Cerebellar cortex (tissue), 1 donor: ENCODE measurements around the gene FTCD.
"Not testable (repeated sequence)": the region's sequence is repeated elsewhere in the genome, so short reads cannot be mapped to it uniquely, and the experiment has no call there.

Source experiments
- DNase-seq: peaks from one replicate; pipeline ENCODE4 v3.0.0-alpha.2; 2015; ENCODE audit warnings: low spot score

The FTCD gene

DNA sequence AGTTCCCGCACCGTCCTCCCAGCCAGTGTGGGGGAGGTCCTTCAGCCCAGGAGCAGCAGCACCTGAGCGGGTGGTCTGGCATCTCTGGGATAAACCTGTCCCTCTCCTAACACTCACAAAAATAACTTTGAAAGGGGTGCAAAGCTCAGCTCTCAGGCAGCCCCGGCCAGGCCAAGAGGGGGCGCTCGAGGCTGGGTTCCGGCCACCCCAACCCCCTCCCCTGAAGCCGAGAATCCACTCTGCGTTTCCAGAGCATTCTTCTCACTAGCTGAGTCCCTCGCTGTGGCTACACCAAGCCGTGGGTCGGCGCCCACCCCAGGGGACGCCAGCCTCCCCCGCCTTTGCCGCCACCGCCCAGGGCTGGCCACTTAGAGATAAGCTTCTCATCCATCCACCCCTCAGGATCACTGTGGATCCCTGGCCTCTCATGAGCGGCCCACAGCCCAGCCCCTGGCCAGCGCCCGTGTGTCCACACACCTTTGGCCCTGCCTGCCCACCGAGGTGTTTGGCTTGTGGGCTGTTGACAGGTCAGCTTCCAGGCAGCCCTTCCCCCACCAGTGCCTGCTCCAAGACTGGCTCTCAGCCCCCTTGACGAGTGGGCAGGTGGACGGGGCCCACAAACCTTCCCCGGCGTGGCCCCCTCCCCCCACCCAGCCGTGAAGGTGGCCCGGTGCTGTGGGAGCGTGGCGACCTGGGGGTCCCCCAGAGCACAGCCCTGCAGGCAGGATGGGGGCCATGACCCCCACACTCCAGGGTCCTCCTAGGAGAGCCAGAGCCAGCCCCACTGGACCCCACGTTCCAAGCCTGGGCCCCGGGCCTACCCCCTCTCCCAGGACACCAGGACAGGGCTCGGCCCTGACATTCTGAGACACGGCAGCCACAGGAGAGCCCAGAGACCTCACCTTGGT is 1.9 kb downstream of the FTCD start:
- DNase-seq: peak; percentile 39

DNA sequence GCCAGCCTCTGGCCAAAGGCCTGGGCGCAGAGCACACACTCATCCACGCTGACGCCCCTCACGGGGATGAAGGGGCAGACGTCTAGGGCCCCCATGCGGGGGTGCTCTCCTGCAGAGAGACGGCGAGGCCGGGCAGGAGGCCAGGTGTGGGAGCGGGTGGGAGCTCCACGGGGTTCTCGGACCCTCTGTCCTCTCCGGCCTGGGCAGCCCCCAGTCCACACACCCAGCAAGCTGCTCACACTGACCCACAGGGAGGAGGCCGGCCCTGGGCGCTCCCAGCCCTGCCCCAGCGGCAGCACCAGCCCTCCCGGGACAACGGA is 2.5 kb downstream of the FTCD start:
- DNase-seq: no peak

DNA sequence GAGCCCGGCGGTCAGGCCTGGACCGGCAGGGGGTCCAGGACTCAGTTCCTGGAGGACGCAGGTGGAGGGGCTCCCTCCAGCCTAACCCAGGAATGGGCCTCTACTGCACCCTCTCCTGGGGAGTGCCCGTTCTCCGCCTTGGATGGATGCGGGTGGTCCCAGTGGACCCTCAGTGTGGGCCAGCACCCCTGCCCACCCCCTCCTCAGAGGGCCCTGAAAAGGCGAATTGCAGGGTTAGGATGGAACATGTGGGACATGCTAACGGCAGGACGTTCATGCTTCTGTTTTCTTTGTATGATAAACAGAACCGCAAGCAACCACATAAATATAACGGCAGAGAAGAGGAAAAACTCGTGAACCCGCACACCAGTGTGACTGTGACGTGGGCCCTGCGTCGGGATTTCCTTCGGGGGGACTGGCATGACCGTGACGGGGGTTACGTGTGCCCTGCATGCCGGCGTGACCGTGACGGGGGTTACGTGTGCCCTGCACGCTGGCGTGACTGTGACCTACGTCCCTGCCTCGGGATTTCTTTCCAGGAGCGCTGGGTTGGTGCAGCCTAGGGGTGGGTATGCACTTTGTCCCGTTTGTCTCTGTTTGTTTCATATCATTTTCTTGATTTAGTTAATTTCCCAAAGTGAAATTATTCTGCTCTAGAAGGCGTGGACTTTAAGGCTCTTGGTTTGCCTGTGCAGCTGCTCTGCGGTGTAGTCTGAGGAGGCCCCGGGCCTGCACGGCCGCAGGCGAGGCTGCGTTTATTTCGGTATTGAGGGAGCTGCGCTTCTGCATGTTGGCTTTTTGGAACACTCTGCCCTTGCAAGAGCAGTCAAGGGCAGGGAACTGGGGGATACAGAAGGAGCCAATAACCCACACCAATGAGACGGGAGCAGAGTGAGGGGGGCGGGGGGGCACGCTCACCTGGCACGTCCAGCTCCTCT is 3.1 kb downstream of the FTCD start:
- no peak for DNase-seq

DNA sequence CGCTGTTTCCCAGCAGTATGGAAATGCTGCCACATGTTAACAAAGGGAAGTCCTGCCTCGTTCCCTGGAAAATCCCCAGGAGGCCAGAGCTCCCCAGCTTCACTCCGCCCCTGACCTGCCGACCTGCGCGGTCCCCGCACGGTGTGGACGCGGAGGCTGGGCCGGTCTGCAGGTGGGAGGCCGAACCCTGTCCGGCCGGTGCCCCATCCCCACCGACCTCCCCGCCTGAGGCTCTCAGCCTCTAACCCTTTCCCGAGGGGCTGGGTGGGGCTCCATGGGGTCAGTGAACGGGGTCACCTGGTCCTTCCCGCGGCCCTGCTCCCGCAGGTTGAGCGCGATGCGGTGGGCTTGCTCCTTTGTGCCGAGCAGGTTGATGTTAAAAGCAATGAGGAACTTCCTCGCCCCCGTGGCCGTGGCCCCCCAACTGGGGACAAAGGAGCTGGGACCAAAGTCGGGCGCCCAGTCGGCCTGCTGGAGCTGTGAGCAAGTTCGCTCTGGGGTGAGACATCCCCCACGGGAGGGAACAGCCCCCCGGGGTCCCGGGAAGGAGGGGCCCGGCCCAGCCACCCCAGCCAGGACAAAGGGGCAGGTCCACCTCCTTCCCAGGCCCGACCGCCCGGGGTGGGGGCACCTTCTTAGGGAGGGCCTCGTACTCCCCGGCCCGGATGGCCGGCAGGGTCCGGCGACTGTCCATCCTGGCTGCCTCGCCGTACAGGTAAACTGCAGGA is 4.0 kb downstream of the FTCD start:
- no peak for DNase-seq

DNA sequence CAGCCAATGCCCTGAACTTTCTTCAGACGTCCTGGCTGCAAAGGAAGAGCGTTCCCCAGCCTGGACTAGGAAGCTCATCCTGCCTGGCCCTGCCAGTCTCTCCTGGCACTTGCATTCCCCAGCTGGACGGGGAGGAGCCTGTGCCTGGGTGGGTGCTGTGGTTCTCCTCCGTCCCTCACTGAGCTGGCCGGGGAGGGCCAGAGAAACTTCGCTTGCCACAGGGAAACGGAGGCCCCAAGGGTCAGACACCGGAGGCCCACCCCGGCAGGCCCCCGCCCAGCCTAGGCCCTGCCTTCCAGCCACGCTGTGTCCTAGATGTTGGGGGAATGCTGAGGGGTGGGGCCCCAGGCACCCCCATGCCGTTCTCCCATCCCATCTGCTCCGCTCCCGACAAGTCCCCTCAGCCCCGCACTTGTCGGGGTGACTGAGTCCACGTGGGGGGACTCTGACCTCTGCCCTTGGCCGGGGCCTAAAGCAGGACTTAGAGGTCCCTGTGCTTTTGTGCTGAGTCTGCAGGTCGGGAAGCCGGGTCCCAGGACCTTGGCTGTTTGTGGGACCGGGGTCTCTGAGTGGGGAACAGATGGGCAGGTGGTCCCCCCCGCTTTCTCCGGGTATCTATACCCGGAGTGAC is 4.8 kb downstream of the FTCD start:
- DNase-seq: no peak

DNA sequence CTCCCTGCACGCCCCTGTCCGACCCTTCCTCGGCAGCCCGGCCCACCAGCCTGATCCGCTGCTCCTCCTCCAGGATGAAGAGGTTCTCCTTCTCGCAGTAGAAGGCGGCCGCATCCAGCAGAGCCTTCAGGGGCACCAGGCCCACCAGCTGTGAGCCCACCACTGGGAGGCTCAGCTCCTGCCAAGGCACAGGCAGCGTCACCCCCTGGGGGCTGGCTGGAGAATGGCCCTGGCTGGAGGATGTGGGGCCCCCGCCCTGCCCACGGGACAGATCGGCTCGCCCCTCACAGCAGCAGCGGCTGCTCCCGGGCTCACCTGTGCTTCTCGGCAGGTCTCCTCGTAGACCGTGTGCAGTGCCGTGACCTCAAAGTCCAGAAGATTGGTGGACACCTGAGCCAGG is 5.3 kb downstream of the FTCD start:
- DNase-seq: no peak

DNA sequence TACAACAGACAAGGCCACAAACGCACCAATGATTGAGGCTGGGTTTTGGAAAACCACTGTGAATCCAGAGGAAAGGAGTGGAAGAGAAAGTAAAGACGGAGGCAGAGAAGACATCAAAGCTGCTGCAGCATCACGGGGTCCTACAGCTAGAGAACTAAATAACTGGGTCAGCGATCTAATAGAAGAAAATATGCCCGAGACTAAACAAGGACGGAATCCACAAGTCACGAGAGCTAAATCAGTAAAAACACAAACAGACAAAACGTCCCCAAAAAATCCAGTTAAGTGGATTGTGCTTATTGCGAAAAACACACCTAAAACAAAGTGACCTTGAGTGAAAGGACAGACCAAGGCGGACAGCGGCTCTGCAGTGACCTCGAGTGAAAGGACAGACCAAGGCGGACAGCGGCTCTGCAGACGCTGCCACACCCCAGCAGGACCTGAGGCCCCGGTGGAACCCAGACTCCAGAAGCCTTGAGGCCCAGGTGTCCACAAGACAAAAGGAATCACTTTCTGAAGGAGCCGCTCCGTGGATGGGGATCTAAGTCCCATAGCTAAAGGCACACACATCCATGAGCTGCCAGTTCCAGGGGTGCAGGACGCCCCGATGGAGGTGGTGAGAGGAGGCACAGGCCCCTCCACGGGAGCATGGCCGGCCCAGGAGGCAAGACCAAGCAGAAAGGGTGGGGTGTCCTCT is 6.0 kb downstream of the FTCD start:
- DNase-seq: no peak

DNA sequence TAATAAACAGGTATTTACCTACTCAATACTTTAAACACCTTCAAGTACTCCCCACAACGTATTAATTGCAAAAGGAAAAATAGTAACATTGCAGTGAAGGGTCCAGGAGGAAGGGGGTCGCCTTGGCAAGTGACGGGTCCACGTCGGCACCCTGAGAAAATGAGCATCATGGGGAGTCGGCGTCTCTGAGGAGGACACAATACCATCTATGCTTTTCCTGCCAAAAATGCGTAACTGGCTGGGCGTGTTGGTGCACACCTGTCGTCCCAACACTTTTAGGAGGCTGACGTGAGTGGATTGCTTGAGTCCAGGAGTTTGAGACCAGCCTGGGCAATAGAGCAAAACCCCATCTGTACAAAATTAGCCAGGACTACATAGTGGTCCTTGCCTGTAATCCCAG is 7.3 kb downstream of the FTCD start:
- no peak for DNase-seq

DNA sequence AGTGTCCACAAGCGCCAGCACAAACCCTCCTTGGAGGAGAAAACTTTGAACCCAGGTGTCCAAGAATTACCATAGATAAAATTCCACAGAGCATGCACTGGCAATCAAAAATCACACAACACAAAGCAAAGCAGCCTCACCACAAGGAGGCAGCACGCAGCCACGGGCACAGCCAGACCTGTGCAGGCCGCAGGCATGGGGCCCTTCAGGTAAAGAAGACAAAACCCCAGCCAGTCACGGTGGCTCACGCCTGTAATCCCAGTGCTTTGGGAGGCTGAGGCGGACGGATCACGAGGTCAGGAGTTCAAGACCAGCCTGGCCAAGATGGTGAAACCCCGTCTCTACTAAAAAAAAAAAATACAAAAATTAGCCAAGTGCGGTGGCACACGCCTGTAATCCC is 8.0 kb downstream of the FTCD start:
- DNase-seq: peak; percentile 53

DNA sequence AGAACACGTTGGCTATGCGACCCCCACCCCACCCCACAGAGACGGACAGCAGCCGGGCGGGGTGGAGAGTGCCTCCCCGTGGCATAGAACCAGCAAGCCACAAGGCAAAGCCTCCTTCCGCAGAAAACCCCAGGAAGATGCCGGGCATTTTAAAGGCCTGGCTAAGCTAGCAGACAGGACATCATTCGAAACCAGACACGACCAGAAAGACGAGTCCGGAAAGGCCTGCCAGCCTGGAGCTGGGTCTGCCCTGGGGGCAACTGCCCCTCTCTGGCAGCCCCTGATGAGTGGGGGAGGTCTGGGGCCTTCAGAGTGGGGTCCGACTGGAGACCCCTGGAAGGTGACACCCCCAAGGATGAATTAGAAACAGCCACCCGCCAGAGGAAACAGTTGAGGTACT is 8.5 kb downstream of the FTCD start:
- no peak for DNase-seq

DNA sequence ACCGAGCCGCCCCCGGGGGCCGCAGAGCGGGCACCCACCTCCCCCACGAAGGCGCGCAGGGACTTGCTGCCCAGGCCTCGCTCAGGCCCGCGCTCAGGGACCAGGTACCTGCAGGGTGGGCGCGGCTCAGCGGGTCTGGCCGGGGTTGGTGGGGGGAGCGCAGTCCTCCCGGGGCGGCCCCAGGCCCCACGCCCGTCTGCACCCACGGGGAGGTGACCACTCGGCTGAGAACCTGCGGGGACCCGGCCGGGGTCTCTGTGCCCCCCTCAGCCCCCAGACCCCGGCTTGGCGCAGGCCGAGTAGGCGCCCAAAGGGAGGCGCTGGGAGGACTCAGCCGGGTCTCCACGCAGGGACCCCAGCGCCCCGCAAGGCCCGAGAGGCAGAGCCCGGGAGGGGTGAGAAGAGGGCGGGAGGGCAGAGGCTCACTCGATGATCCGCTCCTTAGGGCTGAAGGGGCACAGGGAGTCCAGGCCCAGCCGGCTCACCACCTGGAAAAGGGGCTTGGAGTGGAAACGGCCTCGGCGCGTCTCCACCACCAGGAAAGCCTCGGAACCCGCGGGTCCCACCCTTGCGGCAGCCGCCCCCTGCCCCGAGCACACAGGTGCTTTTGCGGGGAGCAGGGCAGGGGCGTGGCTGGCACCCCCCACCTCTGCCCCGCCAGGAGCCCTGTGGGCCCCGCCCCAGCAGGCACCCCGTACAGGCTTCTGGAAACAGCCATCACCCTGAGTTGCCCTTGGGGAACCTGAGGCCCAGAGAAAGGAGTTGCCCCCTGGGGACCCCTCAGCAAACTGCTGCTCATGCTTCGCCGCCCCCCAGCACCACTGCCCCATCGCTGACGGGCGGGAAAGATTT is 9.3 kb downstream of the FTCD start:
- no peak for DNase-seq

DNA sequence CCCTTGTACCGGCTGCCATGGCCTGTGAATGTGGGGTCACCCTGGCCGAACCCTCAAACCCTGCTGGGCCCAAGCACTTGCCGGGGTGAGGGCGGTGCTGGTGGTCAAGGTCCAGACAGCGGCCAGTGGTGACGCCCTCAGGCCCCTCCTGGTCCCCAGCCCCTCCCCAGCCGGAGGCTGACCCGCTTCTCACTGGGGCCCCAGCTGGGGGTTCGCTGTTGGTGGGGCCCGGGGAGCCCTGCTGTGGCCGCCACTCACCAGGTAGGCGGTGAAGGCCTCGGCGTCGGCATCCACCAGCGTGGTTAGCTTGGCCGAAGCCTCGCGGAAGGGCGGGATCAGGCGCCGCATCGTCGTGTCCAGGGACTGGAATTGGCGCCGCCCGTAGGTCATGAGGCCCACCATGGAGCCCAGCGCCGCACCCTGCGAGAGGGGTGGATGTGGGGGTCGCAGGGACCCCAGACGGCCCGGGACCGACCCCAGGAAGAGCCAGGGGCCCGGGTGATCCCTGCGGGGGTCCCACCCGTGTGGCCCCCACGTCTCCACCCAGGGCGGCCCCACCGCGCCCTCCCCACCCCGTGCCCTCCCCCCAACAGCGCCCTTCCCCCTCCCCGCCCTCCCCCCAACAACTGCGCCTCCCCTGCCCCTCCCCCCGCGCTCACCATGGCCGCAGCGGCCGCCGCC is 10.1 kb downstream of the FTCD start:
- DNase-seq: no peak

DNA sequence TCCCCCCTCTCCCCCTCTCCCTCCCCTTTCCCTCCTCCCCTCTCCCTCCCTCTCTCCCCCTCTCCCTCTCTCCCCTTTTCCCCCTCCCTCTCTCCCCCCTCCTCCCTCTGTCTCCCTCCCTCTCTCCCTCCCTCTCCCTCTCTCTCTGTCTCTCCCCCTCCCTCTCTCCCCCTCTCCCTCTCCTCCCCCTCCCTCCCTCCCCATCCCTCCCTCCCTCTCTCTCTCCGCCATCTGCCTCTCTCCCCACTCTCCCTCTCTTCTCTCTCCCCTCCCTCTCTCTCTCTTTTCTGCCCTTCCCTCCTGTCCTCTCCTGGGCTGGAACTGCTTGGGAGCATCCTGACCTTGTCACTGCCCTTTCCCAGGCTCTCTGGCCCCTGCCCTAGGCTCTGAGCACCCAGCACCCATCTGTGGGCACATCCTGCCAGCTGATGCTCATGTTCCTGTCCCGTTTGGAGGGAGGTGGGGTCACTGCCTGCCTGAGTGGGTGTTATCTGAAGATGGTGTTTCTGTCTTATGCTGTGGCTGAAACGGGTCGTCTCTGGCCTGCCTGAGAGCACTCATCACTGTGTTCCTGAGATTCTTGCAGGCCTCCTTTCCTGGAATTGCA is 10.8 kb downstream of the FTCD start:
- no peak for DNase-seq

DNA sequence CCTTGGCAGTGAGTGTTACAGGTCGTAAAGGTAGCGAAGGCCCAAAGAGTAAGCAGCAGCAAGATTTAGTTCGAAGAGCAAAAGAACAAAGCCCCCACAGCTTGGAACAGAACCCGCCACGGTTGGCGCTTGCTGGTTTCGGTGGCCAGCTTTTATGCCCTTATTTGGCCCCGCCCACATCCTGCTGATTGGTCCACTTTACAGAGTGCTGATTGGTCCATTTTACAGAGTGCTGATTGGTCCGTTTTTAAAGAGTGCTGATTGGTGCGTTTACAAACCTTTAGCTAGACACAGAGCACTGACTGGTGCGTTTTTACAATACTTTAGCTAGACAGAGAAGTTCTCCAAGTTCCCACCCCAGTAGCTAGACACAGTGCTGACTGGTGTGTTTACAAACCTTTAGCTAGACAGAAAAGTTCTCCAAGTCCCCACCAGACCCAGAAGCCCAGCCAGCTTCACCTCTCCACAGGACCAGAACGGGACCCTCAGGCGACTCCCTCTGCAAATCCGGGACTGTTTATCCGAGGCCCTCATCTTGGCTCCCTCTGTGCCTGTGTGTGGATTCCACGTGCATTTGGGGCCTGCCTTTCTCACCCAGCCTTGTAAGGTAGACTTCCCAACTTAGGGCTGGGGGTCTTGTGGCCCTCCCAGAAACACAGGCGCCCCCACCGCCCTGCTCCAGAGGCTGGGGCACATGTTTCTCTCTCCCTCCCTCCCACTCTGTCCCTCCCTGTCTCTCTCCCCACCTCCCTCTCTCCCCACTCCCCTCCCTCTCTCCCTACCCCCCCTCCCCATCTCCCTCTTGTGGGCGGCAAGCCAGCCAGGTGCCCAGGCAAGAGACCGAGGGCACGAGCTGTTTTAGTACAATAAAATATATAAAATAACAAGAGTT is 12.6 kb downstream of the FTCD start:
- DNase-seq: no peak

DNA sequence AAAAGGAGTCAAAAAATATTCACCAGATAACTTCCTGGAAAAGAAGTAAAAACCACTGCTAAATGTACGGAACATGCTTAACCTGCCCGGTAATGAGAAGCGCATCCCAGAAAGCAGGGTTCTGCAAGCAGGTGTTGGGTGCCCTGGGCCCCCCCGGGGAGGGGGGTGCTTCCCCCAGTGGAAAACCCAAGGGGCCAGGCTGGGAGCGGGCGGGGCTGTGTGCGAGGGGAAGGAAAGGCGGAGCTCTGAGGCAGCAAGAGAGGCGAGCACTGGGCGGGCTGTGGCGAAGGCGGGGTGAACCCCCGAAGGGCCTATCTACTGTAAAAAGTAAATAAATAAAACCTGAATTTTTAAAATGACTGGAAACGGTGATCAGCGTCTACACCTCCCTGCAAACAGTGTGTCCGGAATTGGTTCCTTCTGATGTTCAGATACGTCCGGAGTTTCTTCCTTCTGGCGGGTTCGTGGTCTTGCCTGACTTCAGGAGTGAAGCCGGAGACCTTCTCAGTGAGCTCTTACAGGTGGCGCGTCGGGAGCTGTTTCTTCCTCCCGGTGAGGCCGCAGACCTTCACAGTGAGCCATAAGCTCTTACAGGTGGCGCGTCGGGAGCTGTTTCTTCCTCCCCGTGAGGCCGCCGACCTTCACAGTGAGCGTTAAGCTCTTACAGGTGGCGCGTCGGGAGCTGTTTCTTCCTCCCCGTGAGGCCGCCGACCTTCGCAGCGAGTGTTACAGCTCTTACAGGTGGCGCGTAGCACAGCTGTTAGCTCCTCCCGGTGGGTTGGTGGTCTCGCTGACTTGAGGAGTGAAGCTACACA is 13.4 kb downstream of the FTCD start:
- DNase-seq: no peak

DNA sequence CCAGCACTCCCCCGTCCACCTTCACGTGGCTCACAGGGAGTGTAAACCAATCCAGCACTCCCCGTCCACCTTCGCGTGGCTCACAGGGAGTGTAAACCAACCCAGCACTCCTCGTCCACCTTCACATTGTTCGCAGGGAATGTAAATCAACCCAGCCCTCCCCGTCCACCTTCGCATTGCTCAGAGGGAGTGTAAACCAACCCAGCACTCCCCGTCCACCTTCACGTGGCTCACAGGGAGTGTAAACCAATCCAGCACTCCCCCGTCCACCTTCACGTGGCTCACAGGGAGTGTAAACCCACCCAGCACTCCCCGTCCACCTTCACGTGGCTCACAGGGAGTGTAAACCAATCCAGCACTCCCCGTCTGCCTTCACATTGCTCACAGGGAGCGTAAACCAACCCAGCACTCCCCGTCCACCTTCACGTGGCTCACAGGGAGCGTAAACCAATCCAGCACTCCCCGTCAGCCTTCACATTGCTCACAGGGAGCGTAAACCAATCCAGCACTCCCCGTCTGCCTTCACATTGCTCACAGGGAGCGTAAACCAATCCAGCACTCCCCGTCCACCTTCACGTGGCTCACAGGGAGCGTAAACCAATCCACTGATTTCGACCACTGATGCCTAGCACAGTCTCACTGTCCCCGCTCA is 14.9 kb downstream of the FTCD start:
- DNase-seq: not testable (repeated sequence)

DNA sequence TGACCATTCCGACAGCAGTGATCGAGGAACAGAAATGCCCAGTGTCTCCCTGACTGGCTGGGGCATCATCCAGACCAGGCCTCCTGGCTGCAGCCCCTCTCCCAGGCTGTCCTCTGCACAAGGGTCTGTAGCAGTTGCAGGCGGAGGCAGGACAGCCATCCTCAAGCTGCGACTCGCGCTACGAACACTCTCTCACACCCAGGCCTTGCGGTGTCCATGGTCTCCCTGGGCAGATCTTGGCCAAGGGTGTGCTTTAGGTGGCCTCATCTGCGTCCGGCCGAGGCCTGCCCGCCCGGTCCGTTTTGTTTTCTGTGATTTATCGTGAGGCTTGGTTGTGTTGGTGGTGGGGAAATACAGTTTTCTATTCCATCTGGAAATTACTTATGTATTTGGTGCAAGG is 15.7 kb downstream of the FTCD start:
- DNase-seq: no peak
